Inflammatory macrophage treated with lipopolysaccharide for 4 hours (primary cell): Measurements from ENCODE around the gene MRPL21.

Source experiments
- DNase-seq: peaks from one replicate; pipeline ENCODE4 v3.0.0-alpha.2; 2020

MRPL21 gene

DNA sequence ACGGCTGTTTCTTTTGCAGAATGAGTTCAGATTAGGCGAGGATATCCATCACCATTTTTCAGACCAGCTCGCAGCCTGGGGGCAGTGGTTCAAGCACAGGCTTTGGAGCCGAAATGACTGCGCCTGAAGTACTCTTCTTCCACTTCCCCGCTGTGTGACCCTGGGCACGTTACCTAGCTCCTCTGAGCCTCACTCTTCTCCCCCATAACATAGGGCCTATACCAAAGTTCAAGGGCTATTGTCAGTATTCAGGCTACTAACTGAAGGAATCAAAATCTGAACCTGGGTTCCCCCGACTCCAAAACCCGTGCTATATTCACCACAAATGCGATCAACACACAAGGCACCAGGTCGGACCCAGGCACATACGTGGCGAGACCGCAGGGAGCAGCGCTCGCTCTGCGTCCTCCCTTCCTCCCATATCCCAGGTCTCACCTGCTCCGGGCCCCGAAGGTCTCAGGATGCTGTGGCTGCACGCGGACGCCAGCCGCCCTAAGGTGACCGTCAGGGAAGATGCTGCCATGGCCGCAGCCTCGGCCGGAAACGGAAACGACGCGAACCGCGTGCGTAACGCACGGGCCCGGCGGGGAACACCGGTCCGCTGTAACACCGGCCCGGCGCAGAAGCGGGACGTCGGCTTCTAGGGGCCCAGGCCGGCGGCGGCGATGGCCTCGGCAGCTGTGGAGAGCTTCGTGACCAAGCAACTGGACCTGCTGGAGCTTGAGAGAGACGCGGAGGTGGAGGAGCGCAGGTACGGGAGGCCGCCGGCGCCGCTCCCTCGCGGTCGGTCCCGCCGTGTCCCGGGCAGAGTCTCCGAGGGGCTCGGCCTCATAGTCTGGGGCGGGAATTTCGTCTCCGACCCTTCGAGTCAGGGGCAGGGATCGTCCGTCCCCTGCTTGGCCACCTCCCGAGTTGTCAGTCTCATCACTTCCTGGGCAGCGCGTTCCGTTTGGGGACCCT lies at the start of gene MRPL21, which contains the start of gene IGHMBP2:
Gene MRPL21 (minus strand): TSS at position 545 of the 960 bp plus-strand sequence. CDS start 22 bp downstream, at position 523.
Gene IGHMBP2 (plus strand): TSS at position 604 of the 960 bp plus-strand sequence. CDS start 62 bp downstream, at position 666.
- DNase-seq = peak; percentile 88

DNA sequence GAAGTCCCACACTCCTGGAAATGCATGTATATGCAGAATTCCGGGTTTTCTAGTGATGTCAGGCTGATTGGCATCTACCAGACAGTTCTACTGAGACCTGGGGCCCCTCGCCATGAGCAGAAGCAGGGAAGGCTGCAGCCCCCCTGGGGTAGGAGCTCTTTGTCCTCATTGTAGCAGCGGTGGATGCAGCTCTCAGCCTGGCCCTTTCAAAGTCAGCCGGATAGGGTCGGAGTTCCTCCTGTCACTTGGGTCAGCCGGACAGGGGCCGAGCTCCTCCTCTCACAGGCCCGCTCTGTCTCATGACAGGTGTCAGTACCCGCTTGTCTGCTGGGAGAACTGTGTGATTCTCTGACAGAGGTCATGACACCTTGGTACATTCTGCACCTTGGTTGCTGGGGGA lies 47.1 kb upstream of the MRPL21 start:
- no peak for DNase-seq

DNA sequence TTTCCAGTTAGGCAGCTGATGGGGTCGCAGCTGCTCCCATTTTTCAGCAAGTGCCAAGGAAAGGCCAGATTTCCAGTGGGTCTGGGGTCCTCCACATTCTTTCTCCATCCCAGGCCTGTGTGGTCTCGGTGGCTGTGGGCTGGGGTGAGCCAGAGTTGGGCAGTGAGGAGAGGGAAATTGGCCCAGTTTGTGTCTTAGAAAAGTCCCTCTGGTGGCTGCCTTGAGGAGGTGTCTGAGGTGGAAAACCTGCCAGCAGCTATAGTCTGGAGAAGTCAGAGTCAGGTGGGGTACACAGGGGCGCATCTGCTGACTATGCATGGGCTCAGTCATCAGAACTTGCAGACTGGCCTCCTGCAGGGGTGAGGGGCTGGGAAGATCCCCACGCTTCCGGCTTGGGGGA lies 46.6 kb upstream of the MRPL21 start:
- DNase-seq = peak; percentile 12

DNA sequence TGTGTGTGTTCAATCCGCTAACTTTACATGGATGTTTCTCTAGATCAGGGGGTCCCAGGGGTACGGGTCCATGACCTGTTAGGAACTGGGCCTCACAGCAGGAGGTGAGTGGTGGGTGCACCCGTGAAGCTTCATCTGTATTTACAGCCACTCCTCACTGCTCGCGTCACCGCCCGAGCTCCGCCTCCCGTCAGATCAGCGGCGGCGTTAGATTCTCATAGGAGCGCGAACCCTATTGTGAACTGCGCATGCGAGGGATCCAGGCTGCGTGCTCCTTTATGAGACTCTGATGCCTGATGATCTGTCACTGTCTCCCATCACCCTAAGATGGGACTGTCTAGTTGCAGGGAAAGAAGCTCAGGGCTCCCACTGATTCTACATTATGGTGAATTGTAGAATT lies 45.3 kb upstream of the MRPL21 start:
- DNase-seq = no peak

DNA sequence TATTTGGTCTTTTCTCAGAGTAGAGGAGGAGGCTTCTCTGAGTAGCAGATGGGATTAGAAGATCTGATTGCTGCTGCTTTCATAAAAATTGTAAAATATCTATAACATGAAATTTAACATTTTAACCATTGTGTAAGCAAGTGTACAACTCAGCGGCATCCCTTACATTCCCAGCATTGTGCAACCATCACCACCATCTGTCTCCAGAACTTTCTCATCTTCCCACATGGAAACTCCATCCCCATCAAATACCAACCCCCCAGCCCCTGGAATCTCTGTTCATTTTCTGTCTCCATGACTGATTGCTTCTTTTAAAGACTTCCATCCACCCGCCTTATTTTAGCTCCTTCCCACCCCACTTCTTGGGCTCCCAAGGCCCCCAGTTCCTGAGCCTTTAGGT lies 44.9 kb upstream of the MRPL21 start:
- no peak for DNase-seq

DNA sequence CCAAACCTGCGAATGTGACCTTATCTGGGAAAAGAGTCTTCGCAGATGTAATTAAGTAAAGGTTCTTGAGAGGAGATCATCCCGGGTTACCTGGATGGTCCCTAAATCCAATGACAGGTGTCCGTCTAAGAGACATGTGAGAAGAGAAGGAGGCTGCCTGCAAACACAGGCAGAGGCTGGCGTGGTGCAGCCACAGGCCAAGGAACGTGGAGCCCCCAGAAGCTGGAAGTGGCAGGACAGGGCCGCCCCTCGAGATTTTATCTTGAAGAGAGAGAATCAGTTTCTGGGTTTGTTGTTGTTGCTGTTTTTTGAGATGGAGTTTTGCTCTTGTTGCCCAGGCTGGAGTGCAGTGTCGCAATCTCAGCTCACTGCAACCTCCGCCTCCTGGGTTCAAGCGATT lies 43.5 kb upstream of the MRPL21 start:
- DNase-seq = no peak

DNA sequence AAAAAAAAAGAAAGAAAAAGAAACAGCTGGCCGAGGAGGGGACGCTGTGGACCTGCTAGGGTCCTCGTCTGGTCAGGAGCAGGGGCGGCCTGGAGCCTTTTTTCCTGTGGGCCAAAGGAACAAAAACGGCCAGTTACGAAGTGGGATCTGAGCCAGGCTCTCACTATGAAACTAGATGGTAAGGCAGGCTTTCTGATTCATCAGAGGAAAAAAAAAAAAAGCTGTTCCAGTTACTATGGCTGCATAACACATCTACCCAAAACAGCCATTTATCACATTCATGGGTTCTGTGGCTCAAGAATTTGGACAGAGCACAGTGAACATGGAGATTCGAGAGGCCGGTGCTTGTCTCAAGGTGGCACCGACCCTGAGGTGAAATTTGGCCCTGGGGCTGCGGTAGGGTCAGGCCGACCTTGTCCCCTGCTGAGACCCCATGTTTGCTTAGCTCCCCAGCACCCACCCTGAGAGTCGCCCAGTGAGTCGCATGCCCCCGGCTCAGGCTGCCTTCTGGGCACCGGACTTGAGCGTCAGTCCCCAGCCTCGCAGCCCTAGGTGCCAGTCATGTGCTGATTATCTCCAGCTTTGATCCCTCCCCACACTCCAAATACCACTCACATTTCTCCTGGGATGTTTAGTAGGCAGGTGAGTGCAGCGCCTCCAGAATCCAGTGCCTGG lies 42.9 kb upstream of the MRPL21 start:
- DNase-seq = no peak

DNA sequence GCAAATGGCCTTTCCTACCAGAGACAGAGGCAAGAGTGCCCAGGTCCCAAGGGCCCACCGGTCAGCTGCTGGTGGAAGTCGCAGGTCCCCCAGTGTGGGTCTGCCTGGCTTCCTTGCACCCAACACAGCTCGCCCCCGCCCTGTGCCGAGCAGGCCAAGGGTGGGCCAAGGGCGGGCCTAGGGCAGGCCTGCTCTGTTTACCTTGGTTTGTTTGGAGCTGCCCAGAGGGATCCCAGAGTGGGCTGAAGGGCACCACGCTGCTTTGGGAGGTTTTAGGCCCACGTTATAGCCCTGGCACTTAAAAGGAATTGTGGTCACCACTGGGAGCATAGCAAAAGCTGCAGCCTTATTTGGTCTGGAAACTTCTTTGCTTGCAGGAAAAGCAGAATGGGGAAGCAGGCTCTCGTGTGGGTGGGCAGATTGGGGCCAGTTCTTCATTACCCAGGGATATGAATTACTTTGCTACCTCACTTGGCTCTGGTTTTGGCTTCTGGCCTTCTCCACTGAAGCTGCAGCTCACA lies 39.2 kb upstream of the MRPL21 start:
- DNase-seq = peak; percentile 80

DNA sequence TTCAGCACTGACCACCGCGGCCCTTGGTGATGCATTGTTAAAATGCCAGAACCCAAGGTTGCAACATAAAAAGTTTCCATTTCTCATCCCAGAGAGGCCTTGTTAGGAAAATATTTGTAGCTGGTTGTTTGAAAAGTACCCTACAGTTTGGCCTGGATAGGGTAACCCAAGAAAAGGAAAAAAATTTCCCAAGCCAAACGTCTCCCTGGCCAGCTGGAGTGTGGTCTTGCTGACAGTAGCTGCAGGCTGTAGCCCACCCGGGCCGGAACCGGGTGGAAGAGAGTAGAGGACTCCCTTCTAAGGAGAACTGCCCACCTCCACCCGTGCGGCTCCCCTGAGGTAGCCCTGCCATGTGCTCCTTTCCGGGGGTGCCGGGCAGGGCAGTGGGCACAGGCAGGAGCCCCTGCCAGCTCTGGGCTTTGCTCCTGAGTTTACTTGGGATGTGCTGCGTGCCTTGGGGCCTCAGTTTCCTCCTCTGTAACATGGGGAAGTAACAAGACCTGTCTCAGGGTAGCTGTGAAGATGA lies 38.5 kb upstream of the MRPL21 start:
- DNase-seq = no peak

DNA sequence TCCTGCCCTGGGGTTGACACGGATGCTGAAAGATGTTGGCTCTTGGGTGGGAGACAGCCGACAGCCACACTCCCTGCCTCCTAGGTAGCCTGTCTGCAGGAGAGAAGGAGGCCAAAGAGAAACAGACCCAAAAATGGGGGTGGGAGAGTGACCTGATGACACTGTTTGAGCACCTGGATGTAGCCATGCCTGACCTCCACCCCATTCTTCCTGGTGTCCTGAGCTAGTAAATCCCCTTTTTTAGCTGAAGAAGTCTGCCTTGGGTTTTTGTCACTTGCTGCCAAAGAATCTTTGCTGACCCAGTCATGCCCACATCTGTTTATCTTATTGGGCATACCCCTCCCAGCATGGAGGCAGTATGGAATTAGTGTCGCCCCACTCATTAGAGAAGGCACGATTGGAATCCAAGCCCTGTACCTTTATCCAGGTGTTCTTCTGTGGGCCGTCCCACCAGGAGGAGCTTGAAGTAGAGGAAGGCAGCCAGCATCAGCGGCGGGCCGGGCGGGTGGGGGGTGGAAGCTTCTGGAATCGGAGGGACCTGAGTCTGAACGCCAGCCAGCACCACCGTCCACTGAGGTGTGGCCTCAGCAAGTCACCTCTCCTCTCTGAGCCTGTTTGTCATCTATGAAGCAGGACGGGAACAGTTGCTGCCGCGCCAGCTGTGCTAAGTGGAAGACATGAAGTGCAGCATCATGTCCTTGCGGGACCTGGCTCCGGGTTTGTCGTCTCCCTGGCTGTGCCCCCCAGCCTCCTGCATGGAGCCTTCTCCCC lies 37.9 kb upstream of the MRPL21 start:
- no peak for DNase-seq

DNA sequence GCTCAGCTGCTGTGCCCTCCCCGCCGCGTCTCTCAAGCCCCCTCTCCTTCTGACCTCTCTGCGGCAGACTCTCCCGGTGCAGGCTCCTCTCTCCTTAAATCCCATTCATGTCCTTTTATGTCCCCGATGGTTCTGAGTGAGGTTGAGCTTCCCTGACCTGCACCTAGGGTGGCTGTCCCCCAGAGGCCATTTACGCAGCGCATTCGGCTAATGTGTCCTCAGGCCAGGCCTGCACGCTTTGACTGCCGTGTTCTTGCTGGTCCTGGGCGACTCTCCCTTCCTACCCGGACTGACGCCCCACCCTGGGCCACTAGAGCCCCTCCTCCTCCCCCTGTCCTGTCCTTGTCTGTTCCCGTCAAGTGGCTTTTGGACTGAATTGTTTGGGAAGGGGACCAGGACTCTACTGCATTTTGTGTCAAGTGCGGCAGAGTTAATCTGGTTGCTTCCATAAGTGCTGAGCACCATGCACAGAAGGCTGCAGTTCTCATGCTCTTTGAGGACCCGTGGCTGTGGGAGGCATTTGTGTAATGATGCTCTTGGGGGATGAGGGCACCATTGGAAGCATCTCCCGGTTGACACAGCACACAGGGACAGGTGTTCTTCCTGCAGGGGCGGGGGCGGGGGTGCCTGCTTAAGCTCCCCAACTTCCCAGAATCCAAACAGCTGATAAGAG lies 37.2 kb upstream of the MRPL21 start:
- DNase-seq = no peak

DNA sequence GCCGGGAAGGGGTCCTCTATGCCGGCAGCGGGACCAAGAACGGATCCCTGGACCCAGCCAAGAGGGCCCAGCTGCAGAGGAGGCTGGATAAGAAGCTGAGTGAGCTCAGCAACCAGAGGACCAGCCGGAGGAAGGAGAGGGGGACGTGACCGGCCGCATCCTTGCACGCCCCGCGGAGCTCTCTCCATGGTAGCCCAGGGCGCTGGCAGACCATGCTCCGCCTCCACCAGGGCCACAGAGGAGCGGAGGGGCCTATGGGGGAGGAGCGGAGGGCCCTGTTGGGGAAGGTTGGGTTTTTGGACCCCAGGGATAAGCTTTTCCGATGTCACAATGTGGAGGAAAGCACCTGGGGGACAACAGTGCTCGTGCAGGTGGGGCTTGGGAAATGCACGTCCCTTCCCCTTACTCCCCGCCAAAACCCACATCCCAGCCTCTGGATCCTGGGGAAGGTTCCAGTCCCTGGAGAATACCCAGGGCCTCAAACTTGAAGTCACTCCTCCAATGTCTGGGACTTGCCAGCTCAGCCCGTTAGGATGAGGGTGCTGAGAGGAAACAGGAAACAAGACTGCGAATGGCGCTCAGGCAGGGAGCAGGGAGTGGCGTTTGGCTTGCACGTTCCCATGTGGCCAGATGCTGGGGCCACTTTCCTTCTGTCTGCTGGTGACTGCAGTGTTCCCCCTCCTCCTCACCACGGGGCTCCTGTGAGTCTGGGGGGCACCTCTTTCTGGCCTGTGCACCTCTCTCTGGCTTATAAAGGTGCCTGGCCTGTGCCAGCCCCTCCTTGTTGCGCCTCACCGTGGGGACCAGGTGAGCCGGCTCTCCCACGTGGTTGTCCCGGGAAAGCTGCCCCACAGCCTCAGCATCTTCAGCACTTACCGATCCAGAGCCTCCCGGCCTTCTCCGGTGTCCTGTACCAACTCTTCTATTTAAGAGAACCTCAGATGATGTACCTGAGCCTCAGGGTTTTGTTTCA lies 36.2 kb upstream of the MRPL21 start:
- no peak for DNase-seq

DNA sequence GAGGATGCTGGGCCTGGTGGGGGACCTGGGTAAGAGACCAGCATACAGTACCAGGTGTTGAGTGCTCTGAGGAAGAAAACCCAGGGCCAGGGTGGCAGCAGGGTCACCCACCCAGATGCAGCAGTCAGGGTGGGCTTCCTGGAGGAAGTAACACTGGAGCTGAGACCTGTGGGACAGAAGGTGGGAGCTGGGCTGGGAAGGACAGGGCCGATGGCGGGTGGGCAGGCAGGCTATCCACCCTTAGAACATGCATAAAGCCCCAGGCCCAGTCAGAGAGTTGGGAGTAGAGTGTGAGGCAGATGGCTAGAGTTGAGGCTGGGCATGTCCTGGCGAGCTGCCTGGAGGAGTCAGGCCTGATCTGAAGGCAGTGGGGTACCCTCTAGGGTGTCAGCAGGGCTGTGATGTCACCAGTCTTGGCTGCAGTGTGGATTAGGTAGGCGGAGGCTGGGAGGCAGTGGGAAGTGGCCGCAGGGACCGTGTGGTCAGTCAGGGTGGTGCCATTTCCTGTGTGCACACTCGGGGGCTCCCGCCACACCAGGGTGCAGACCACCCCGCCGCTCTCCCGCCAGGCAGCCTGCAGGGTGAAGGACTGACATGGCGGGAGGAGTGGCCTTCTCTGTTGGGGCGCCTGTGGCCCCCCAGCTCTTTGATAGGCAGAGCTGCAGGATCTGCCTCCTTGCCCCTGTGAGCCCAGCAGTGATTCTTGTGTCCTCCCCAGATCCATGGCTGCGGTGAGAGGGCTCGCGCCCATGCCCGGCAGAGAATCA lies 35.4 kb upstream of the MRPL21 start:
- DNase-seq = peak; percentile 8

DNA sequence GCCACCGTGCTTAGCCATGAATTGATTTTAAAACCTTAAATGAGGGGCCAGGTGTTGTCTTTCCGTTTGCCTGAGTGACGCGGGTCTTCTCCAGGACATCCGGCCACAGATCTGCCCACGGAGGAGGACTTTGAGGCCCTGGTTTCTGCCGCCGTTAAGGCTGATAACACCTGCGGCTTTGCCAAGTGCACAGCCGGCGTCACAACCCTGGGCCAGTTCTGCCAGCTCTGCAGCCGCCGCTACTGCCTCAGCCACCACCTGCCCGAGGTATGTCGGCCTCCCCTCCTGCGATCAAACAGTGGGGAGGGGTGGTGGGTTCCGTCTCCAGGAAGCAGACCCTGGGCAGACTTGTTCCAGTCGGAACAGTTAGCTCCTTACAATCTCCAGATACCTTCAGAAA lies 34.5 kb upstream of the MRPL21 start:
- DNase-seq = no peak

DNA sequence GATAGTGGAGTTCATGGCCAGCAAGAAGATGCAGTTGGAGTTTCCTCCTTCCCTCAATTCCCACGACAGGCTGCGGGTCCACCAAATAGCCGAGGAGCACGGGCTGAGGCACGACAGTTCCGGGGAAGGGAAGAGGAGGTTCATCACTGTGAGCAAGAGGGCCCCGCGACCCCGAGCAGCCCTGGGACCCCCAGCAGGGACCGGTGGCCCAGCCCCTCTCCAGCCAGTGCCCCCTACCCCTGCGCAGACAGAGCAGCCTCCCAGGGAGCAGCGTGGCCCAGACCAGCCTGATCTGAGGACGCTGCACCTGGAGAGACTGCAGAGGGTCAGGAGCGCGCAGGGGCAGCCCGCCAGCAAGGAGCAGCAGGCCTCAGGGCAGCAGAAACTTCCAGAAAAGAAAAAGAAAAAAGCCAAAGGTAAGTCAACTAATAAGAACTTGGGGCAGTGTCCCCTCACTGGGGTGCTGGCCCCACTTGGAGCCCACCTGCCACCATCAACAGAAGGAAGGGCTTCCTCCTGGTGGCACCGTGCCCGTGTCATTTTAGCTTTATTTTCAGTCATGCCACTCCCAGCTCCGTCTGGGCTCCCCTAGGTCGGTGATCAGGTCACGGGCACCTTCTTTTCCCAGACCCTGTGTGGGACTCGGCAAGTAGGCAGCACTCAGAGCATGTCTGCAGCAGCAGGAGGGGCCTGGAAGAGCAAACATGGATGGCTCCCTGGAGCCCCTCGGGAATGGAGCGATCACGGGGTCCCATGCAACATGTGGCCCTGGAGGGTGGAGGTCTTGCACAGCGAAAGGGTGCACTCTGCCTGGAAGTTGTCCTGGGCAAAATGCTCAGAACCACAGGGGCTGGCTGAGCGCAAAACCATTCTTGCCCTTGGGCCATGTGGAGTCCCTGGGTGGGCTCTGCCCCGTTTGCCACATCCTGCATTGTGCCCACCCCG lies 33.3 kb upstream of the MRPL21 start:
- no peak for DNase-seq

DNA sequence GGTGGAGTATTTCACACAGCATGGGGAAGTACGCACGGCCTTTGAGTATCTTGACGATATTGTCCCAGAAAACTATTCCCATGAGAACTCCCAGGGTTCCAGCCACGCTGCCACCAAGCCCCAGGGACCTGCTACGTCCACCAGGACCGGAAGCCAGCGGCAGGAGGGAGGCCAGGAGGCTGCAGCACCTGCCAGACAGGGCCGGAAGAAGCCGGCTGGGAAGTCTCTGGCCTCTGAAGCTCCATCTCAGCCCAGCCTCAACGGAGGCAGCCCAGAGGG lies 32.7 kb upstream of the MRPL21 start:
- no peak for DNase-seq

DNA sequence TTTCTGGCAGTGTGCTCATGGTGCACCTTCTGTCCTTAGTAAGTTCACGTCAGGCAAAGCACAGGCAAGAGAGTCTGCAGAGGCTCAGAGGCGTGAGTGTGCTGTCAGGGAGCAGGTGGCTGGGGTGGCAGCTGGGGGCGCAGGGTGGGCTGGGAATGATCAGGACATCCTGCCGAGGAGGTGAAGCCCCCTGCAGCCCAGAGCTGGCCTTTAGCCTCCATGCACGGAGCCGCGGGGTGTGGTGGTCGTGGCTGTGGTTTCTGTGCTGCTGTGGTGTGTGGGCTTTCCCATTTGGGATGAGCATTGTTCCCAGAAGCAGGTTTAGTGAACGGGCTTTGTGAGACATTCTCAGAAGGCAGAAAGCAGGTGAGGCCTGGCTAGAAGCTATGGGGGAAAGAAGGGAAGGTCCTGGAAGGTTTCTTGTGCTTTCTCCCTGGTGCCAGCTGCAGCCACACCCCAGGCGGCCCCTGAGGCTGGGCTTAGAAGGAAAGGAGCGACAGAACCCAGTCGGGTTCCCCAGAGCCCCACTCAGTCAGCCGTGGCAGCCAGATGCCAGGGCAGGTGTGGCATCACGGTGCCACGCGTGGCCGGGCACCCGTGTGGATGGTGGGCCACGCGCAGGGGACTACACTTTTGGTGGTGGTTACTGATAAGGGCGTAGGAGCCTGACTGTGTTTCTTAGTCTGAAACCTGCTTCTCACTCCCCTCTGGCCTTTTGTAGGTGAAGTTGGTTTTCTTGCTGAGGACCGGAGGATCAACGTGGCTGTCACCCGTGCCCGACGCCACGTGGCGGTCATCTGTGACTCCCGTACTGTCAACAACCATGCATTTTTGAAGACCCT lies 32.1 kb upstream of the MRPL21 start:
- no peak for DNase-seq

DNA sequence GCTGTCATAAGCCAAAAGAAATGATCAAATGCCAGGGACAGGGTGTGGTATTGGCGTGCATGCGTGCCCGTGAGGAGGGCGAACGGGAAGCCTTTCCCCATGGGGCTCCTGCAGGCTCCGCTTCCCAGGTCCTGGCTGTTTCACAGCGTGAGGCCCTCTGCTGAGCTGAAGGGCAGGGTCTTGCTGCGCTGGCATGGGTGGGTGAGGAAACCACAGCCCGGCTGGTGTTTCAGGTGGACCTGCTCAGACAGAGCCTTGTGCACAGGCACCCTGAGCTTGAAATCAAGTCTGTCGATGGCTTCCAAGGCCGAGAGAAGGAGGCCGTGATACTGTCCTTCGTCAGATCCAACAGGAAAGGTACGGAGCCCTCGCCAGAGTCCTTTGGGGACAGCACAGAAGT lies 31.4 kb upstream of the MRPL21 start:
- no peak for DNase-seq
